ENCODE measurements around the gene TRAPPC11. TPM values are rescaled to one million over a fixed set of nuclear protein-coding genes. Genes with fewer than 3 reads are reported as not detected.

Gene TRAPPC11
- polyA plus RNA-seq, 2 donors: 11.6 to 13.7 TPM

GRCh38 chr4:183636503-183636902 lies 22.6 kb upstream of the TRAPPC11 start:
- no peaks in the 10 kb centered on the region for H3K9me3 ChIP-seq (ENCODE audit: control insufficient read depth in 2 of 2, insufficient read depth in 1 of 2, low read depth in 1 of 2, low read length in 1 of 2)
- no peaks in the 10 kb centered on the region for H3K36me3 ChIP-seq (ENCODE audit: control insufficient read depth in 2 of 2, insufficient read depth in 2 of 2, low read length in 1 of 2)
- WGBS, 2 donors: 54 to 72% methylated on average over 8 of the region's 8 CpGs
- H3K27me3 ChIP-seq (ENCODE audit: control insufficient read depth in 1 of 2, insufficient read depth in 2 of 2, low read length in 2 of 2): no peaks in the 10 kb centered on the region
- H3K4me1 ChIP-seq (ENCODE audit: control insufficient read depth in 2 of 2, insufficient read depth in 2 of 2, low read length in 1 of 2): peaks cover 0 to 3% of the 10 kb centered on the region in 2 donors
- peak overlapping the region in 1 of 2 donors; percentile 67 for H3K27ac ChIP-seq (ENCODE audit: low read depth in 2 of 2, low read length in 1 of 2)
- no peak overlapping the region for H3K4me3 ChIP-seq (ENCODE audit: low read depth in 1 of 2, low read length in 2 of 2)

- Histone ChIP-seq H3K9me3 (ENCODE audit: control insufficient read depth in 2 of 2, insufficient read depth in 1 of 2, low read depth in 1 of 2, low read length in 1 of 2) (no peaks in the 10 kb centered on the region), H3K4me1 (ENCODE audit: control insufficient read depth in 2 of 2, insufficient read depth in 2 of 2, low read length in 1 of 2) (peaks cover 0 to 3% of the 10 kb centered on the region in 2 donors), H3K36me3 (ENCODE audit: control insufficient read depth in 2 of 2, insufficient read depth in 2 of 2, low read length in 1 of 2) (no peaks in the 10 kb centered on the region), H3K27ac (ENCODE audit: low read depth in 2 of 2, low read length in 1 of 2) (peak overlapping the region in 1 of 2 donors; percentile 67), H3K4me3 (ENCODE audit: low read depth in 1 of 2, low read length in 2 of 2) (no peak overlapping the region), H3K27me3 (ENCODE audit: control insufficient read depth in 1 of 2, insufficient read depth in 2 of 2, low read length in 2 of 2) (no peaks in the 10 kb centered on the region)
- 25 to 37% methylated on average over 5 of the region's 5 CpGs for WGBS, 2 donors
These were observed 22.2 kb upstream of the TRAPPC11 start for GRCh38 chr4:183636923-183637322.

GRCh38 chr4:183637461-183637860 lies 21.6 kb upstream of the TRAPPC11 start:
- peaks cover 0 to 3% of the 10 kb centered on the region in 2 donors for H3K4me1 ChIP-seq (ENCODE audit: control insufficient read depth in 2 of 2, insufficient read depth in 2 of 2, low read length in 1 of 2)
- no peaks in the 10 kb centered on the region for H3K27me3 ChIP-seq (ENCODE audit: control insufficient read depth in 1 of 2, insufficient read depth in 2 of 2, low read length in 2 of 2)
- no peaks in the 10 kb centered on the region for H3K9me3 ChIP-seq (ENCODE audit: control insufficient read depth in 2 of 2, insufficient read depth in 1 of 2, low read depth in 1 of 2, low read length in 1 of 2)
- 33 to 34% methylated on average over 3 of the region's 3 CpGs for WGBS, 2 donors
- H3K4me3 ChIP-seq (ENCODE audit: low read depth in 1 of 2, low read length in 2 of 2): no peak overlapping the region
- H3K36me3 ChIP-seq (ENCODE audit: control insufficient read depth in 2 of 2, insufficient read depth in 2 of 2, low read length in 1 of 2): no peaks in the 10 kb centered on the region
- H3K27ac ChIP-seq (ENCODE audit: low read depth in 2 of 2, low read length in 1 of 2): no peak overlapping the region

GRCh38 chr4:183638436-183638835 lies 20.7 kb upstream of the TRAPPC11 start:
- H3K4me1 ChIP-seq (ENCODE audit: control insufficient read depth in 2 of 2, insufficient read depth in 2 of 2, low read length in 1 of 2): peaks cover 0 to 3% of the 10 kb centered on the region in 2 donors
- no peaks in the 10 kb centered on the region for H3K36me3 ChIP-seq (ENCODE audit: control insufficient read depth in 2 of 2, insufficient read depth in 2 of 2, low read length in 1 of 2)
- WGBS, 2 donors: 68 to 69% methylated on average over 5 of the region's 5 CpGs
- H3K4me3 ChIP-seq (ENCODE audit: low read depth in 1 of 2, low read length in 2 of 2): no peak overlapping the region
- no peak overlapping the region for H3K27ac ChIP-seq (ENCODE audit: low read depth in 2 of 2, low read length in 1 of 2)
- H3K27me3 ChIP-seq (ENCODE audit: control insufficient read depth in 1 of 2, insufficient read depth in 2 of 2, low read length in 2 of 2): no peaks in the 10 kb centered on the region
- no peaks in the 10 kb centered on the region for H3K9me3 ChIP-seq (ENCODE audit: control insufficient read depth in 2 of 2, insufficient read depth in 1 of 2, low read depth in 1 of 2, low read length in 1 of 2)

GRCh38 chr4:183639291-183639690 lies 19.8 kb upstream of the TRAPPC11 start:
- Histone ChIP-seq H3K36me3 (ENCODE audit: control insufficient read depth in 2 of 2, insufficient read depth in 2 of 2, low read length in 1 of 2) (no peaks in the 10 kb centered on the region), H3K9me3 (ENCODE audit: control insufficient read depth in 2 of 2, insufficient read depth in 1 of 2, low read depth in 1 of 2, low read length in 1 of 2) (no peaks in the 10 kb centered on the region), H3K4me1 (ENCODE audit: control insufficient read depth in 2 of 2, insufficient read depth in 2 of 2, low read length in 1 of 2) (peaks cover 0 to 3% of the 10 kb centered on the region in 2 donors), H3K4me3 (ENCODE audit: low read depth in 1 of 2, low read length in 2 of 2) (no peak overlapping the region), H3K27me3 (ENCODE audit: control insufficient read depth in 1 of 2, insufficient read depth in 2 of 2, low read length in 2 of 2) (no peaks in the 10 kb centered on the region), H3K27ac (ENCODE audit: low read depth in 2 of 2, low read length in 1 of 2) (no peak overlapping the region)
- WGBS, 2 donors: 74% methylated on average over 3 of the region's 3 CpGs

GRCh38 chr4:183645326-183645725 lies 13.8 kb upstream of the TRAPPC11 start:
- Histone ChIP-seq H3K9me3 (ENCODE audit: control insufficient read depth in 2 of 2, insufficient read depth in 1 of 2, low read depth in 1 of 2, low read length in 1 of 2) (no peaks in the 10 kb centered on the region), H3K4me1 (ENCODE audit: control insufficient read depth in 2 of 2, insufficient read depth in 2 of 2, low read length in 1 of 2) (no peaks in the 10 kb centered on the region), H3K4me3 (ENCODE audit: low read depth in 1 of 2, low read length in 2 of 2) (no peak overlapping the region), H3K27me3 (ENCODE audit: control insufficient read depth in 1 of 2, insufficient read depth in 2 of 2, low read length in 2 of 2) (no peaks in the 10 kb centered on the region), H3K36me3 (ENCODE audit: control insufficient read depth in 2 of 2, insufficient read depth in 2 of 2, low read length in 1 of 2) (peaks cover 2 to 8% of the 10 kb centered on the region in 2 donors), H3K27ac (ENCODE audit: low read depth in 2 of 2, low read length in 1 of 2) (no peak overlapping the region)
- WGBS, 2 donors: 83 to 89% methylated on average over 7 of the region's 7 CpGs

- Histone ChIP-seq H3K36me3 (ENCODE audit: control insufficient read depth in 2 of 2, insufficient read depth in 2 of 2, low read length in 1 of 2) (peaks cover 0 to 5% of the 10 kb centered on the region in 2 donors), H3K27me3 (ENCODE audit: control insufficient read depth in 1 of 2, insufficient read depth in 2 of 2, low read length in 2 of 2) (no peaks in the 10 kb centered on the region), H3K4me1 (ENCODE audit: control insufficient read depth in 2 of 2, insufficient read depth in 2 of 2, low read length in 1 of 2) (no peaks in the 10 kb centered on the region), H3K9me3 (ENCODE audit: control insufficient read depth in 2 of 2, insufficient read depth in 1 of 2, low read depth in 1 of 2, low read length in 1 of 2) (no peaks in the 10 kb centered on the region), H3K27ac (ENCODE audit: low read depth in 2 of 2, low read length in 1 of 2) (no peak overlapping the region), H3K4me3 (ENCODE audit: low read depth in 1 of 2, low read length in 2 of 2) (no peak overlapping the region)
- WGBS, 2 donors: 68 to 75% methylated on average over 3 of the region's 3 CpGs
These were observed 1.5 kb upstream of the TRAPPC11 start for GRCh38 chr4:183657564-183657963.

- Histone ChIP-seq H3K27ac (ENCODE audit: low read depth in 2 of 2, low read length in 1 of 2) (peak overlapping the region in 1 of 2 donors; percentile 79), H3K4me1 (ENCODE audit: control insufficient read depth in 2 of 2, insufficient read depth in 2 of 2, low read length in 1 of 2) (no peaks in the 10 kb centered on the region), H3K9me3 (ENCODE audit: control insufficient read depth in 2 of 2, insufficient read depth in 1 of 2, low read depth in 1 of 2, low read length in 1 of 2) (no peaks in the 10 kb centered on the region), H3K27me3 (ENCODE audit: control insufficient read depth in 1 of 2, insufficient read depth in 2 of 2, low read length in 2 of 2) (no peaks in the 10 kb centered on the region), H3K4me3 (ENCODE audit: low read depth in 1 of 2, low read length in 2 of 2) (peak overlapping the region; percentile 85 to 99), H3K36me3 (ENCODE audit: control insufficient read depth in 2 of 2, insufficient read depth in 2 of 2, low read length in 1 of 2) (peaks cover 0 to 5% of the 10 kb centered on the region in 2 donors)
- 0% methylated on average over 31 to 38 of the region's 39 CpGs for WGBS, 2 donors
These were observed 598 bp upstream of the TRAPPC11 start for GRCh38 chr4:183658362-183659028.

GRCh38 chr4:183659872-183660242 lies 764 bp downstream of the TRAPPC11 start:
- Histone ChIP-seq H3K36me3 (ENCODE audit: control insufficient read depth in 2 of 2, insufficient read depth in 2 of 2, low read length in 1 of 2) (peaks cover 4 to 5% of the 10 kb centered on the region in 2 donors), H3K9me3 (ENCODE audit: control insufficient read depth in 2 of 2, insufficient read depth in 1 of 2, low read depth in 1 of 2, low read length in 1 of 2) (no peaks in the 10 kb centered on the region), H3K4me3 (ENCODE audit: low read depth in 1 of 2, low read length in 2 of 2) (peak overlapping the region; percentile 85 to 99), H3K4me1 (ENCODE audit: control insufficient read depth in 2 of 2, insufficient read depth in 2 of 2, low read length in 1 of 2) (no peaks in the 10 kb centered on the region), H3K27ac (ENCODE audit: low read depth in 2 of 2, low read length in 1 of 2) (peak overlapping the region; percentile 92 to 97), H3K27me3 (ENCODE audit: control insufficient read depth in 1 of 2, insufficient read depth in 2 of 2, low read length in 2 of 2) (no peaks in the 10 kb centered on the region)
- WGBS, 2 donors: 4% methylated on average over 10 of the region's 10 CpGs

GRCh38 chr4:183666088-183666487 lies 7.0 kb downstream of the TRAPPC11 start:
- peaks cover 12 to 21% of the 10 kb centered on the region in 2 donors for H3K36me3 ChIP-seq (ENCODE audit: control insufficient read depth in 2 of 2, insufficient read depth in 2 of 2, low read length in 1 of 2)
- no peak overlapping the region for H3K27ac ChIP-seq (ENCODE audit: low read depth in 2 of 2, low read length in 1 of 2)
- H3K9me3 ChIP-seq (ENCODE audit: control insufficient read depth in 2 of 2, insufficient read depth in 1 of 2, low read depth in 1 of 2, low read length in 1 of 2): no peaks in the 10 kb centered on the region
- no peak overlapping the region for H3K4me3 ChIP-seq (ENCODE audit: low read depth in 1 of 2, low read length in 2 of 2)
- H3K4me1 ChIP-seq (ENCODE audit: control insufficient read depth in 2 of 2, insufficient read depth in 2 of 2, low read length in 1 of 2): no peaks in the 10 kb centered on the region
- no peaks in the 10 kb centered on the region for H3K27me3 ChIP-seq (ENCODE audit: control insufficient read depth in 1 of 2, insufficient read depth in 2 of 2, low read length in 2 of 2)
- WGBS, 2 donors: 99 to 100% methylated on average over 1 of the region's 1 CpG
